Sigmoid colon (tissue), 7 donors: ENCODE results near the gene RELB. TPM values are rescaled to one million over a fixed set of nuclear protein-coding genes. Genes with fewer than 3 reads are reported as not detected.

Experiments used
- DNase-seq: peaks from one replicate; pipeline ENCODE4 v3.0.0-alpha.2; 2019
- H3K27ac ChIP-seq, 4 donors: fragments of 200-600 bp; sonication (generic); one replicate each; pipeline ENCODE4 v1.5.1; 2016 to 2019; ENCODE audit warnings: mild to moderate bottlenecking in 1 of 4
- H3K27me3 ChIP-seq, 3 donors: fragments of 200-600 bp; sonication (generic); one replicate each; pipeline ENCODE4 v1.5.1; 2019; ENCODE audit warnings: mild to moderate bottlenecking in 1 of 3
- H3K36me3 ChIP-seq, 4 donors: fragments of 200-600 bp; sonication (generic); one replicate each; pipeline ENCODE4 v1.5.1; 2016 to 2019
- H3K4me1 ChIP-seq, 4 donors: fragments of 200-600 bp; sonication (generic); one replicate each; pipeline ENCODE4 v1.5.1; 2017 to 2019
- H3K4me3 ChIP-seq, 4 donors: fragments of 200-600 bp; sonication (generic); one replicate each; pipeline ENCODE4 v1.5.1; 2017 to 2019; ENCODE audit warnings: mild to moderate bottlenecking in 2 of 4, moderate library complexity in 1 of 4
- H3K9me3 ChIP-seq, 4 donors: fragments of 200-600 bp in 3 of 4; sonication (generic) in 3 of 4; one replicate each; pipeline versions ENCODE4 v1.5.1 to v1.6.1; 2013 to 2019
- CTCF ChIP-seq, 4 experiments: fragments of 450-650 bp in 3 of 4; fragments of 200-600 bp in 1 of 4; IDR thresholded peaks; one replicate each; pipeline ENCODE4 v1.5.1; 2016 to 2019; ENCODE audit warnings: antibody characterized with exemption in 4 of 4, mild to moderate bottlenecking in 3 of 4, moderate library complexity in 2 of 4
- EP300 ChIP-seq, 4 donors: sonication (generic); formaldehyde crosslinking; IDR thresholded peaks; one replicate each; pipeline ENCODE4 v1.6.1; 2017; ENCODE audit warnings: antibody characterized with exemption in 4 of 4
- POLR2A ChIP-seq, 2 donors: fragments of 450-650 bp; IDR thresholded peaks; one replicate each; pipeline ENCODE4 v1.6.1; 2016; ENCODE audit warnings: antibody characterized with exemption in 2 of 2, mild to moderate bottlenecking in 2 of 2, moderate library complexity in 2 of 2
- POLR2AphosphoS5 ChIP-seq, 4 donors: sonication (generic); formaldehyde crosslinking; IDR thresholded peaks; one replicate each; pipeline ENCODE4 v1.6.1; 2017; ENCODE audit warnings: antibody characterized with exemption in 4 of 4
- WGBS, 2 donors: extraction: QIAGEN DNeasy Blood & Tissue Kit; methylation state at CpG; one replicate each; pipeline ENCODE4 v1.1.7; 2013; 5-methylcytosine and 5-hydroxymethylcytosine counted together
- intact Hi-C: fragments of 100-400 bp; cut with DNase I; formaldehyde crosslinking; loops from one replicate; pipeline ENCODE4 v1.15.1; 2023
- polyA plus RNA-seq, 3 donors: library from polyadenylated mRNA; stranded (reverse); fragments of 200-250 nt; gene quantifications; one replicate each; pipeline ENCODE4 v1.2.3, GENCODE V29; 2013
- total RNA-seq, 4 donors: library from RNA; depleted of rRNA; stranded (reverse); fragments of >200 nt; gene quantifications; one replicate each; pipeline ENCODE4 v1.1.0, GENCODE V29; 2016
- donor health status: healthy with polysubstance abuse.
- donor health status: Bipolar disorder and iron deficiency.
- donor health status: healthy.

Gene RELB
- total and polyA plus RNA-seq, 7 donors: 3.2 to 50.2 (median 16.7) TPM

GRCh38 chr19:45046355-45046754 is 45.1 kb downstream of the RELB start:
- no peak overlapping the region for H3K27ac ChIP-seq
- peaks cover 0 to 68% (median 39%) of the 10 kb centered on the region in 4 donors for H3K4me1 ChIP-seq
- no peaks in the 10 kb centered on the region for H3K9me3 ChIP-seq

GRCh38 chr19:45047188-45047797 is 46.0 kb downstream of the RELB start:
- no peak overlapping the region for H3K4me3 ChIP-seq
- intact Hi-C loops: no loop called here
- peaks cover 16 to 56% (median 25%) of the 10 kb centered on the region in 4 donors for H3K36me3 ChIP-seq
- H3K27ac ChIP-seq: no peak overlapping the region
- peaks cover 0 to 59% (median 34%) of the 10 kb centered on the region in 4 donors for H3K4me1 ChIP-seq
- TF ChIP-seq CTCF (IDR thresholded peaks at IDR 0.05) (no peak), POLR2A (IDR thresholded peaks at IDR 0.05) (no peak)
- no peak for DNase-seq
- H3K9me3 ChIP-seq: no peaks in the 10 kb centered on the region
- no peaks in the 10 kb centered on the region for H3K27me3 ChIP-seq
- WGBS, 2 donors: 62 to 87% methylated on average over 7 of the region's 7 CpGs

More at GRCh38 chr19:45046355-45046754, 45.1 kb downstream of the RELB start:
- WGBS, 2 donors: 83 to 85% methylated on average over 7 of the region's 7 CpGs
- TF ChIP-seq POLR2AphosphoS5 (IDR thresholded peaks at IDR 0.05) (no peak), CTCF (IDR thresholded peaks at IDR 0.05) (no peak), EP300 (IDR thresholded peaks at IDR 0.05) (no peak), POLR2A (IDR thresholded peaks at IDR 0.05) (no peak)
- H3K4me3 ChIP-seq: no peak overlapping the region
- H3K27me3 ChIP-seq: no peaks in the 10 kb centered on the region
- H3K36me3 ChIP-seq: peaks cover 18 to 56% (median 20%) of the 10 kb centered on the region in 4 donors
- no peak for DNase-seq
- intact Hi-C loops: no loop called here

GRCh38 chr19:45049073-45049736 is 47.9 kb downstream of the RELB start:
- 91 to 92% methylated on average over 8 of the region's 8 CpGs for WGBS, 2 donors
- H3K27me3 ChIP-seq: no peaks in the 10 kb centered on the region
- H3K9me3 ChIP-seq: no peaks in the 10 kb centered on the region
- peaks cover 26 to 59% (median 33%) of the 10 kb centered on the region in 4 donors for H3K36me3 ChIP-seq
- peaks cover 0 to 54% (median 34%) of the 10 kb centered on the region in 4 donors for H3K4me1 ChIP-seq
- H3K4me3 ChIP-seq: no peak overlapping the region
- peak overlapping the region in 3 of 4 donors; percentile 7 to 58 (median 28) for H3K27ac ChIP-seq
- TF ChIP-seq POLR2A (IDR thresholded peaks at IDR 0.05) (no peak), POLR2AphosphoS5 (IDR thresholded peaks at IDR 0.05) (no peak), CTCF (IDR thresholded peaks at IDR 0.05) (no peak), EP300 (IDR thresholded peaks at IDR 0.05) (no peak)
- DNase-seq: no peak
- intact Hi-C loops: no loop called here

GRCh38 chr19:45050036-45050435 is 48.8 kb downstream of the RELB start:
- WGBS, 2 donors: 95 to 97% methylated on average over 6 of the region's 6 CpGs
- no peaks in the 10 kb centered on the region for H3K27me3 ChIP-seq
- intact Hi-C loops: no loop called here
- TF ChIP-seq POLR2AphosphoS5 (IDR thresholded peaks at IDR 0.05): no peak
- TF ChIP-seq CTCF (IDR thresholded peaks at IDR 0.05): no peak
- no peaks in the 10 kb centered on the region for H3K9me3 ChIP-seq
- no peak for DNase-seq
- H3K27ac ChIP-seq: peak overlapping the region in 1 of 4 donors; percentile 58
- peaks cover 24 to 59% (median 34%) of the 10 kb centered on the region in 4 donors for H3K36me3 ChIP-seq
- no peak overlapping the region for H3K4me3 ChIP-seq
- H3K4me1 ChIP-seq: peaks cover 0 to 45% (median 32%) of the 10 kb centered on the region in 4 donors
